ENCODE measurements around the gene C4BPA. TPM values are rescaled to one million over a fixed set of nuclear protein-coding genes. Genes with fewer than 3 reads are reported as not detected.

C4BPA gene
- total and polyA plus RNA-seq, 2 of the 8 experiments (the other 6 are each of a cell fraction or from before 2014, with no cell fraction given): not detected

DNA sequence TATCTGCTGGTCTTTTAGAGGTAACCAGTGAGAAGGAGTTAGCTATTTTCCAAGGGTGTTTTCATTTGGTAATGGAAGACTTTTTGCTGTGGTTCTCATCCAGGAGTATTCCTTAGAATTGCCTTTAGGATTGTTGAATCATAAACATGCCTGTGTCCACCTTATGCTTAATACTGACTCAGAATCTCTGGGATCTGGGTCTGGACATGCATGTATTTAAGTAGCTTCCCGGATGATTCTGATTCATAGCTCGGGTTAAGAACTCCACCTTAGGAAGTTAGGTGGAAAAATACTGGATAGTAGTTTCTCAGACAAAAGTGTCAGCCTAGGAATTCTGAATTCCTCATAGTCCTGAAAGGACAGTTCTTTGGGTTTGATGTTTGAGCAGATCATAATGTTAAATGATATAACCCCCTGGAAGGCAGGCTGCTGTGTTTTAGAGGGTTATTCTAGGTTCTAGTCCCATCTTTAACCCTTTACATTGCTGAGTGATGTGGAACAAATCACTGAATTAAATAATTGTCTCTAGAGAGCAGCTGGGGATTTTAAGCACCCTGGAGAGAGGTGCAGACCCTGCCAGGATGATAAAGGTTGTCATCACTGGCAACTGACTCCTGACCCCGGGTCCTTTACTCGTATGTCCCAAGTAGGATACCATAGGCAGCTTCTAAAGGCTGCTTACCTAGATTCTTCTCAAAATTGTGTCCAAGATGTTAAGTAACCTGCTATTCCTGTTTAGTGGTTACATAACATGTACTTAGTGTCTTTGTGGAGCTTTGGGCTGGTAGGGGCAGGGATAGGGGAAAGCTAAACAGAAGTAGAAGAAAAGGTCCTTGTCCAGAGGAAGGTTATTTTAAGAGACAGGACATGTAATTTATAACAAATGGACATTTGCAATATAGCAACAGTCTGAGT lies 29.9 kb upstream of the C4BPA start:
- Histone ChIP-seq H2AK5ac (ENCODE audit: low read depth, low read length) (no peak overlapping the region), H2BK12ac (ENCODE audit: low read depth, low read length) (no peak overlapping the region), H4K8ac (ENCODE audit: extremely low read depth, insufficient read depth, low read length) (no peak overlapping the region), H3K14ac (ENCODE audit: insufficient read length) (no peak overlapping the region), H2BK5ac (ENCODE audit: low read depth, low read length) (no peak overlapping the region), H3K79me1 (ENCODE audit: low read depth, low read length) (0 out of 2 replicates have a peak, but pooled peaks cover 2% of the 10 kb centered on the region), H3K9me3 (ENCODE audit: insufficient read depth in 2 of 2, low read depth in 1 of 2, low read length in 1 of 2) (no peaks in the 10 kb centered on the region), H3K4me1 (replicated peaks in 1 of 4; ENCODE audit: control insufficient read depth in 3 of 4, insufficient read depth in 4 of 4, low read length in 3 of 4) (no peaks in the 10 kb centered on the region), H4K91ac (replicated peaks; ENCODE audit: insufficient read length, low read length) (no peak overlapping the region), H3K9ac (replicated peaks in 1 of 4; ENCODE audit: extremely low read depth in 1 of 4, low read depth in 3 of 4, low read length in 3 of 4) (no peak overlapping the region), H3K18ac (ENCODE audit: extremely low read depth, low read length) (no peak overlapping the region), H2BK15ac (ENCODE audit: low read length) (no peak overlapping the region), H4K5ac (ENCODE audit: insufficient read length, low read depth, low read length) (no peak overlapping the region), H4K20me1 (replicated peaks in 1 of 2; ENCODE audit: control insufficient read depth in 1 of 2, insufficient read depth in 2 of 2, low read length in 2 of 2) (peaks cover 0 to 1% of the 10 kb centered on the region in 2 experiments), H3K36me3 (ENCODE audit: control insufficient read depth in 2 of 4, insufficient read depth in 4 of 4, low read length in 3 of 4) (peaks cover 0 to 20% (median 10%) of the 10 kb centered on the region in 4 experiments; a peak in 7 of 8 replicates), H3K4me3 (ENCODE audit: extremely low read depth in 1 of 4, insufficient read depth in 2 of 4, low read depth in 3 of 4, low read length in 4 of 4) (no peak overlapping the region), H3K27me3 (replicated peaks in 1 of 4; ENCODE audit: control insufficient read depth in 3 of 4, extremely low read depth in 1 of 4, insufficient read depth in 3 of 4, low read length in 3 of 4) (no peaks in the 10 kb centered on the region), H2BK20ac (ENCODE audit: low read length) (no peak overlapping the region), H3K4ac (replicated peaks; ENCODE audit: insufficient read length, low read depth, low read length) (no peak overlapping the region), H3K23ac (ENCODE audit: insufficient read length) (no peak overlapping the region), H2AFZ (ENCODE audit: low read length) (no peak overlapping the region), H3K79me2 (ENCODE audit: control insufficient read depth in 1 of 2, insufficient read depth in 2 of 2, low read length in 2 of 2) (no peaks in the 10 kb centered on the region), H3K27ac (ENCODE audit: low read depth, low read length) (no peak overlapping the region), H3K4me2 (ENCODE audit: insufficient read depth in 1 of 2, low read depth in 2 of 2, low read length in 2 of 2) (no peak overlapping the region), H3K23me2 (ENCODE audit: low read depth, low read length) (no peaks in the 10 kb centered on the region), H2BK120ac (replicated peaks; ENCODE audit: low read depth, low read length) (no peak overlapping the region), H3K56ac (replicated peaks; ENCODE audit: insufficient read length, low read depth, low read length) (no peak overlapping the region)
- 81% methylated on average over 4 of the region's 4 CpGs; no CpG with 5 or more reads in 1 of the 2 experiments for WGBS, 2 experiments (ENCODE audit: extremely low coverage in 1 of 2, insufficient coverage in 1 of 2, insufficient read length in 1 of 2, insufficient replicate concordance in 2 of 2, low coverage in 1 of 2, low lambda C conversion rate in 2 of 2, missing lambda C conversion rate in 1 of 2)
- DNase-seq (ENCODE audit: low read depth in 1 of 2, low spot score in 2 of 2): no peak
- CTCF ChIA-PET (ENCODE audit: partially characterized antibody): interaction anchor here (0.7 to 2.9 kb wide), 10 partner anchors 10 to 426 kb away, joined by 3 to 21 read pairs (median 4); no protein-coding TSS in a partner anchor
- POLR2A ChIA-PET (ENCODE audit: partially characterized antibody): no interaction called here
- FAIRE-seq: no peak
- TF ChIP-seq, protein P1, sequence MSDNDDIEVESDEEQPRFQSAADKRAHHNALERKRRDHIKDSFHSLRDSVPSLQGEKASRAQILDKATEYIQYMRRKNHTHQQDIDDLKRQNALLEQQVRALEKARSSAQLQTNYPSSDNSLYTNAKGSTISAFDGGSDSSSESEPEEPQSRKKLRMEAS (IDR thresholded peaks at IDR 0.05): no peak
